ENCODE results near the gene DUS4L. TPM values are rescaled to one million over a fixed set of nuclear protein-coding genes. Genes with fewer than 3 reads are reported as not detected.

The DUS4L gene
- total RNA-seq, 2 experiments from 2014 or later = 12.8 to 13.3 TPM

- H3K4me1 Mint-ChIP-seq = peaks cover 18% of the 10 kb centered on the region
- H3K9me3 Mint-ChIP-seq (ENCODE audit: low read depth) = no peaks in the 10 kb centered on the region
- DNase-seq = no peak
- ChIA-PET POLR2A (no interaction called here), CTCF (interaction anchor here (1.0 to 2.1 kb wide), 3 partner anchors 17 to 162 kb away, joined by 3 to 6 read pairs (median 3); partner anchors contain the start of genes COG5 and DUS4L)
- no peak for ATAC-seq
- H3K36me3 Mint-ChIP-seq (ENCODE audit: low read depth) = peaks cover 18% of the 10 kb centered on the region
- no peaks in the 10 kb centered on the region for H3K27me3 Mint-ChIP-seq
- peak overlapping the region; percentile 70 for H3K27ac Mint-ChIP-seq
- peak overlapping the region; percentile 84 for H3K4me3 Mint-ChIP-seq
- intact Hi-C loops (cut with DNase I, micrococcal nuclease) = loop anchor here (1.0 to 5.0 kb wide), 9 partner anchors 18 to 413 kb away; partner anchors contain the start of genes COG5 (in 2 of the 2), DUS4L (in 2 of the 2), CBLL1 (in 1 of the 2) and DLD (in 1 of the 2)
Observed at GRCh38 chr7:107580716-107581383, 17.1 kb downstream of the DUS4L start.

GRCh38 chr7:107581387-107582013, 17.7 kb downstream of the DUS4L start:
- ChIA-PET CTCF (interaction anchor here (2.1 kb wide), 1 partner anchor 161 kb away, joined by 6 read pairs; no protein-coding TSS in a partner anchor), POLR2A (no interaction called here)
- peaks cover 18% of the 10 kb centered on the region for H3K4me1 Mint-ChIP-seq
- ATAC-seq (no peak), DNase-seq (no peak)
- intact Hi-C loops (cut with DNase I, micrococcal nuclease) = loop anchor here (2.0 to 5.0 kb wide), 5 partner anchors 81 to 311 kb away; partner anchors contain the start of genes CBLL1 (in 1 of the 2), DLD (in 1 of the 2) and SLC26A4 (in 1 of the 2)
- no peaks in the 10 kb centered on the region for H3K27me3 Mint-ChIP-seq
- no peaks in the 10 kb centered on the region for H3K9me3 Mint-ChIP-seq (ENCODE audit: low read depth)
- H3K4me3 Mint-ChIP-seq = peak overlapping the region; percentile 84
- peaks cover 20% of the 10 kb centered on the region for H3K36me3 Mint-ChIP-seq (ENCODE audit: low read depth)
- no peak overlapping the region for H3K27ac Mint-ChIP-seq

- intact Hi-C loops (cut with DNase I, micrococcal nuclease) = loop anchor here (5.0 kb wide), 3 partner anchors 79 to 309 kb away; partner anchors contain the start of genes CBLL1 (in 1 of the 2), DLD (in 1 of the 2) and SLC26A4 (in 1 of the 2)
- POLR2A ChIA-PET = no interaction called here
- no peak for DNase-seq
Observed at GRCh38 chr7:107582875-107583274, 19.1 kb downstream of the DUS4L start.

GRCh38 chr7:107584716-107585115, 20.9 kb downstream of the DUS4L start:
- Mint-ChIP-seq H3K27me3 (no peaks in the 10 kb centered on the region), H3K4me3 (no peak overlapping the region), H3K27ac (no peak overlapping the region), H3K36me3 (ENCODE audit: low read depth) (peaks cover 20% of the 10 kb centered on the region), H3K9me3 (ENCODE audit: low read depth) (no peaks in the 10 kb centered on the region), H3K4me1 (peaks cover 14% of the 10 kb centered on the region)
- ChIA-PET POLR2A (no interaction called here), CTCF (interaction anchor here (1.0 to 1.2 kb wide), 2 partner anchors 9 to 27 kb away, joined by 3 to 4 read pairs; no protein-coding TSS in a partner anchor)
- intact Hi-C loops (cut with DNase I, micrococcal nuclease) = loop anchor here (5.0 kb wide), 3 partner anchors 78 to 308 kb away; partner anchors contain the start of genes CBLL1 (in 1 of the 2), DLD (in 1 of the 2) and SLC26A4 (in 1 of the 2)
- DNase-seq (no peak), ATAC-seq (no peak)

More at GRCh38 chr7:107582875-107583274, 19.1 kb downstream of the DUS4L start:
- H3K9me3 Mint-ChIP-seq (ENCODE audit: low read depth) = no peaks in the 10 kb centered on the region
- no peak overlapping the region for H3K27ac Mint-ChIP-seq
- ATAC-seq = no peak
- H3K4me3 Mint-ChIP-seq = no peak overlapping the region
- H3K36me3 Mint-ChIP-seq (ENCODE audit: low read depth) = peaks cover 20% of the 10 kb centered on the region
- CTCF ChIA-PET = interaction anchor here (2.1 kb wide), 1 partner anchor 160 kb away, joined by 6 read pairs; no protein-coding TSS in a partner anchor
- H3K27me3 Mint-ChIP-seq = no peaks in the 10 kb centered on the region
- H3K4me1 Mint-ChIP-seq = peaks cover 18% of the 10 kb centered on the region

- ATAC-seq (no peak), DNase-seq (no peak)
- no peaks in the 10 kb centered on the region for H3K27me3 Mint-ChIP-seq
- H3K4me3 Mint-ChIP-seq = no peak overlapping the region
- intact Hi-C loops (cut with DNase I, micrococcal nuclease) = no loop called here
- H3K9me3 Mint-ChIP-seq (ENCODE audit: low read depth) = no peaks in the 10 kb centered on the region
- ChIA-PET CTCF (interaction anchor here (0.9 kb wide), 1 partner anchor 11 kb away, joined by 3 read pairs; no protein-coding TSS in a partner anchor), POLR2A (no interaction called here)
- H3K4me1 Mint-ChIP-seq = no peaks in the 10 kb centered on the region
- H3K27ac Mint-ChIP-seq = no peak overlapping the region
- H3K36me3 Mint-ChIP-seq (ENCODE audit: low read depth) = peaks cover 20% of the 10 kb centered on the region
Observed at GRCh38 chr7:107588529-107589130, 24.9 kb downstream of the DUS4L start.

GRCh38 chr7:107591421-107591820, 27.6 kb downstream of the DUS4L start:
- intact Hi-C loops (cut with DNase I, micrococcal nuclease) = no loop called here
- H3K4me3 Mint-ChIP-seq = no peak overlapping the region
- H3K9me3 Mint-ChIP-seq (ENCODE audit: low read depth) = no peaks in the 10 kb centered on the region

GRCh38 chr7:107592361-107593024, 28.7 kb downstream of the DUS4L start:
- no peak for ATAC-seq
- ChIA-PET CTCF (interaction anchor here (0.6 kb wide), 1 partner anchor 242 kb away, joined by 3 read pairs; no protein-coding TSS in a partner anchor), POLR2A (no interaction called here)
- H3K36me3 Mint-ChIP-seq (ENCODE audit: low read depth) = peaks cover 11% of the 10 kb centered on the region
- intact Hi-C loops (cut with DNase I, micrococcal nuclease) = no loop called here
- H3K4me3 Mint-ChIP-seq = no peak overlapping the region
- no peaks in the 10 kb centered on the region for H3K9me3 Mint-ChIP-seq (ENCODE audit: low read depth)
- H3K27me3 Mint-ChIP-seq = no peaks in the 10 kb centered on the region
- H3K27ac Mint-ChIP-seq = no peak overlapping the region
- H3K4me1 Mint-ChIP-seq = no peaks in the 10 kb centered on the region
- DNase-seq = no peak

More at GRCh38 chr7:107591421-107591820, 27.6 kb downstream of the DUS4L start:
- no peak overlapping the region for H3K27ac Mint-ChIP-seq
- ChIA-PET CTCF (interaction anchor here (1.0 kb wide), 1 partner anchor 9 kb away, joined by 4 read pairs; no protein-coding TSS in a partner anchor), POLR2A (no interaction called here)
- H3K36me3 Mint-ChIP-seq (ENCODE audit: low read depth) = peaks cover 11% of the 10 kb centered on the region
- H3K4me1 Mint-ChIP-seq = no peaks in the 10 kb centered on the region
- no peaks in the 10 kb centered on the region for H3K27me3 Mint-ChIP-seq
- no peak for ATAC-seq
- DNase-seq = no peak

GRCh38 chr7:107593025-107593410, 29.2 kb downstream of the DUS4L start:
- no peak for ATAC-seq
- no peak overlapping the region for H3K27ac Mint-ChIP-seq

GRCh38 chr7:107594961-107595737, 31.4 kb downstream of the DUS4L start:
- intact Hi-C loops (cut with DNase I, micrococcal nuclease) = no loop called here
- H3K27ac Mint-ChIP-seq = no peak overlapping the region
- CTCF ChIA-PET = interaction anchor here (0.6 to 1.4 kb wide), 3 partner anchors 11 to 132 kb away, joined by 3 to 4 read pairs (median 3); no protein-coding TSS in a partner anchor

More at GRCh38 chr7:107593025-107593410, 29.2 kb downstream of the DUS4L start:
- Mint-ChIP-seq H3K27me3 (no peaks in the 10 kb centered on the region), H3K4me3 (no peak overlapping the region), H3K4me1 (no peaks in the 10 kb centered on the region), H3K36me3 (ENCODE audit: low read depth) (peaks cover 11% of the 10 kb centered on the region), H3K9me3 (ENCODE audit: low read depth) (no peaks in the 10 kb centered on the region)
- intact Hi-C loops (cut with DNase I, micrococcal nuclease) = no loop called here
- ChIA-PET POLR2A (no interaction called here), CTCF (interaction anchor here (0.6 to 1.2 kb wide), 2 partner anchors 13 to 243 kb away, joined by 3 to 4 read pairs; no protein-coding TSS in a partner anchor)
- DNase-seq = no peak

GRCh38 chr7:107596881-107597581, 33.3 kb downstream of the DUS4L start:
- no peaks in the 10 kb centered on the region for H3K27me3 Mint-ChIP-seq
- H3K4me1 Mint-ChIP-seq = no peaks in the 10 kb centered on the region
- H3K36me3 Mint-ChIP-seq (ENCODE audit: low read depth) = peaks cover 10% of the 10 kb centered on the region
- H3K4me3 Mint-ChIP-seq = no peak overlapping the region
- POLR2A ChIA-PET = no interaction called here
- CTCF ChIA-PET = interaction anchor here (0.8 kb wide), 1 partner anchor 9 kb away, joined by 3 read pairs; no protein-coding TSS in a partner anchor
- H3K9me3 Mint-ChIP-seq (ENCODE audit: low read depth) = no peaks in the 10 kb centered on the region
- no peak for ATAC-seq
- intact Hi-C loops (cut with DNase I, micrococcal nuclease) = no loop called here
- no peak overlapping the region for H3K27ac Mint-ChIP-seq
- DNase-seq = no peak

More at GRCh38 chr7:107594961-107595737, 31.4 kb downstream of the DUS4L start:
- DNase-seq (no peak), ATAC-seq (no peak)
- Mint-ChIP-seq H3K9me3 (ENCODE audit: low read depth) (no peaks in the 10 kb centered on the region), H3K4me3 (no peak overlapping the region), H3K27me3 (no peaks in the 10 kb centered on the region), H3K4me1 (no peaks in the 10 kb centered on the region), H3K36me3 (ENCODE audit: low read depth) (peaks cover 9% of the 10 kb centered on the region)
- POLR2A ChIA-PET = no interaction called here

Measured in activated CD4-positive, alpha-beta T cell treated with anti-CD3 and anti-CD28 coated beads for 36 hours (primary cell).